Panc1 (cell line): ENCODE measurements around the gene PRAC1. TPM values are rescaled to one million over a fixed set of nuclear protein-coding genes. Genes with fewer than 3 reads are reported as not detected.

Experiments
- ATAC-seq: fragments of 200-7000 bp; cut with Tn5 transposase; 2 replicates; pipeline ENCODE4 v1.9.1; 2020; ENCODE audit warnings: mild to moderate bottlenecking, moderate library complexity
- BruUV-seq: library from RNA; stranded (reverse); fragments of 400-500 nt; replicated peaks from 2 replicates; lab custom pipeline; 2021; lab: Mats Ljungman, UMichigan
- CTCF ChIA-PET: fragments of 300-600 bp; sonication (Branson Sonifier 250); formaldehyde crosslinking; loops from one replicate; lab custom pipeline; 2022; ENCODE audit warnings: antibody characterized with exemption; lab: Charles Lee
- POLR2A ChIA-PET: fragments of 300-600 bp; sonication (Branson Sonifier 250); formaldehyde crosslinking; loops from one replicate; lab custom pipeline; 2022; ENCODE audit warnings: antibody characterized with exemption; lab: Charles Lee
- DNase-seq: peaks from one replicate; pipeline ENCODE4 v3.0.0-alpha.2; 2010; ENCODE audit warnings: low read depth, low spot score
- H3K27ac ChIP-seq: 2 replicates; pipeline ENCODE4 v1.5.1; 2011; ENCODE audit warnings: mild to moderate bottlenecking, low read length, inconsistent platforms
- H3K27me3 ChIP-seq: fragments of 200-500 bp; sonication (Bioruptor generic); 2 replicates; pipeline ENCODE4 v1.6.0; 2014; ENCODE audit warnings: low read length, inconsistent platforms; ENCODE audit not compliant: control insufficient read depth, insufficient read depth
- H3K36me3 ChIP-seq: fragments of 200-500 bp; sonication (Bioruptor generic); 2 replicates; pipeline ENCODE4 v1.5.1; 2014; ENCODE audit warnings: inconsistent platforms, mild to moderate bottlenecking, low read length, moderate library complexity; ENCODE audit not compliant: control insufficient read depth, insufficient read depth
- H3K4me1 ChIP-seq: 2 replicates; pipeline ENCODE4 v1.5.1; 2011; ENCODE audit warnings: inconsistent platforms, mild to moderate bottlenecking, low read length, moderate library complexity; ENCODE audit not compliant: control insufficient read depth, insufficient read depth
- H3K4me3 ChIP-seq, 2 experiments: 2 replicates each; pipeline ENCODE4 v1.5.1; 2011 to 2012; ENCODE audit warnings: low read depth in 2 of 2, low read length in 2 of 2, mild to moderate bottlenecking in 2 of 2, inconsistent platforms in 1 of 2, moderate library complexity in 1 of 2
- H3K9me3 ChIP-seq: fragments of 200-500 bp; sonication (Bioruptor generic); 2 replicates; pipeline ENCODE4 v1.5.1; 2014; ENCODE audit warnings: low read depth, mild to moderate bottlenecking, inconsistent platforms, low read length, moderate library complexity; ENCODE audit not compliant: control insufficient read depth, insufficient read depth
- POLR2AphosphoS5 ChIP-seq: IDR thresholded peaks from 2 replicates; pipeline ENCODE4 v1.6.1; 2012; ENCODE audit warnings: mild to moderate bottlenecking, low read depth, low read length, moderate library complexity
- SIN3A ChIP-seq: IDR thresholded peaks from 2 replicates; pipeline ENCODE4 v1.6.1; 2012; ENCODE audit warnings: low read depth, mild to moderate bottlenecking, low read length, moderate library complexity, borderline replicate concordance; ENCODE audit not compliant: insufficient read depth
- TCF7L2 ChIP-seq: IDR thresholded peaks from 2 replicates; pipeline ENCODE4 v1.6.1; 2011; ENCODE audit warnings: mild to moderate bottlenecking, low read depth, low read length, inconsistent platforms
- in situ Hi-C: cut with HindIII; loops from 2 replicates; pipeline ENCODE4 v1.10.0; 2016; ENCODE audit warnings: low sequenced_read_pairs, low pct_unique_long_range_greater_than_20kb
- intact Hi-C: fragments of 100-400 bp; cut with micrococcal nuclease; formaldehyde crosslinking; loops from one replicate; pipeline ENCODE4 v1.10.0; 2022; ENCODE audit not compliant: unreplicated experiment
- total RNA-seq: library from RNA; stranded (reverse); gene quantifications from one replicate; pipeline ENCODE4 v1.2.1, GENCODE V29; 2021; ENCODE audit not compliant: unreplicated experiment
- TF ChIP-seq, protein P1 (sequence below): fragments of 450-650 bp; IDR thresholded peaks from 2 replicates; pipeline ENCODE4 v1.5.1; 2017; ENCODE audit warnings: mild to moderate bottlenecking
- TF ChIP-seq, protein P2 (sequence below), 2 experiments: IDR thresholded peaks; 2 replicates each; pipeline ENCODE4 v1.6.1; 2011 to 2012; ENCODE audit warnings: low read depth in 2 of 2, control low read depth in 1 of 2, low read length in 1 of 2, mild to moderate bottlenecking in 1 of 2, moderate library complexity in 1 of 2; ENCODE audit not compliant: insufficient read depth in 1 of 2

The PRAC1 gene
- total RNA-seq, 1 experiment from 2014 or later = not detected

DNA sequence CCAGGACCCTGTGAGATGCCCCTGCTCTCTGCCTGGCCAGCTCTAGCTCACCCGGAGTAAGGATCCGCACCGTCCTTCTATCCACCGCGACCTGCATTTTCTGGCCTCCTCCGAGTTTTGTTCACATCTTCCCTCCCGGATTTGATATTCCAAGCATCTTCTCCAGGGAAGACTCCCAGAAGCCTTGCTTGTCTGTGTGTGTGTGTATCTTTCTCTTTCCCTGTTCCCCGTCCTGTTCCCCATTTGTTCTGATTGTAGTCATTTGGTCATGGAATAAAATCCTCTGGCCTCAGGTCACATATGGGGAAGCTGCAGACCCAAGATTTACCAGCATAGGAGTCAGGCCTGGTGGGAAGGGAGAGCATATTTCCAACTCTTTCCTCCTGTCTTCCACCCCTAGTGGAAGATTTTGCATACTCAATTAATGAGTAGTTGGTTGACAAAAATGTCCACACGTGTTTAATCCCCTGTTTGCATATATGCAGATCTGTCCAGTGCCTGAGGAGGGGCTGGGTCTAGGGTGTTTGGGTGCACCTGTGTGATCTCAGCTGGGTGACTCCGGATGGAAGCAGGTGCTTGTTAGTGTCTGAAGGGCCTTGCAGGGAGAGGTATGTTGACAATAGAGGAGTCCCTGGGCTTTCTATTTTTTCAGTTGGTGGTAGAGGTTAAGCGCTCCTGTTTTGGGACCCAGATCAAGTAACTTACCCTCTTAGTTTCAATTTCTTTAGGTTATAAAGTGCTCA lies 1.9 kb downstream of the PRAC1 start:
- POLR2A ChIA-PET = no interaction called here
- H3K27me3 ChIP-seq = no peaks in the 10 kb centered on the region
- no peak overlapping the region for H3K27ac ChIP-seq

DNA sequence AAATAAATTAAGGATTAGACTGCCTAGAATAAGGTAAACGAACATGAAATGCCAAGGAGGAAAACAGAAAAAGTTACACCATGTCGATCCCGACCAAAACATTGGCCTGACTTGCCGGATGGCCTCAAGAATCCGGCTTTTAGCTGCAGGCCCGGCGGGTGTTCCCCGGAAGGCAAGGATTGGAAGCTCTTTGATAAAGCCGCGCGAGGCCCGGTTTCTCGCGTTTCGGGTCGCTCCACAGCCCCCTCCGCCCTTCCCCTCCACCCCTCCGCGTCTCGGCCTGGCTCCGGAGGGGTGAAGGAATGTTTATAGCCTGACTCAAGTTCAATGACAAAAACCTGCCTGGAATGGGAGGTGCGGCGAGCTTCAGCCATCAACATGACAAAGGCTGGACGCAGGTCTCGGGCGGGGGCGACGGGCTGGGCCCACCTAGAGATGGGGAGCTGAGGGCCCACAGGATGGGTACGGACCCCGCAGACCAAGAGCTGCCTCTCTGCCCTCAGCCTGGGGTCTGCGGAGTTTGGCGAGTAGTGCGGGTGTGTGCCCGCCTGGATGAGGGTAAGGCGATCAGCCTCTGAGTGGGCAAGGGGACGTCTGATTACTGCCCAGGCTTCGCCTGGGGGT lies 2.6 kb downstream of the PRAC1 start:
- CTCF ChIA-PET = interaction anchor here (0.6 kb wide), 1 partner anchor 21 kb away, joined by 6 read pairs; no protein-coding TSS in a partner anchor
- H3K27me3 ChIP-seq = no peaks in the 10 kb centered on the region
- no peak overlapping the region for H3K27ac ChIP-seq
- ATAC-seq = no peak
- no TSS peak for BruUV-seq
- in situ Hi-C loops (no loop called here), intact Hi-C loops (loop anchor here (5.0 kb wide), 1 partner anchor 42 kb away; no protein-coding TSS in a partner anchor)
- POLR2A ChIA-PET = interaction anchor here (0.6 kb wide), 1 partner anchor 666 kb away, joined by 4 read pairs; no protein-coding TSS in a partner anchor
- no peaks in the 10 kb centered on the region; the same call in 1 of the 2 replicates for H3K4me1 ChIP-seq
- H3K9me3 ChIP-seq = no peaks in the 10 kb centered on the region
- TF ChIP-seq, protein P1, sequence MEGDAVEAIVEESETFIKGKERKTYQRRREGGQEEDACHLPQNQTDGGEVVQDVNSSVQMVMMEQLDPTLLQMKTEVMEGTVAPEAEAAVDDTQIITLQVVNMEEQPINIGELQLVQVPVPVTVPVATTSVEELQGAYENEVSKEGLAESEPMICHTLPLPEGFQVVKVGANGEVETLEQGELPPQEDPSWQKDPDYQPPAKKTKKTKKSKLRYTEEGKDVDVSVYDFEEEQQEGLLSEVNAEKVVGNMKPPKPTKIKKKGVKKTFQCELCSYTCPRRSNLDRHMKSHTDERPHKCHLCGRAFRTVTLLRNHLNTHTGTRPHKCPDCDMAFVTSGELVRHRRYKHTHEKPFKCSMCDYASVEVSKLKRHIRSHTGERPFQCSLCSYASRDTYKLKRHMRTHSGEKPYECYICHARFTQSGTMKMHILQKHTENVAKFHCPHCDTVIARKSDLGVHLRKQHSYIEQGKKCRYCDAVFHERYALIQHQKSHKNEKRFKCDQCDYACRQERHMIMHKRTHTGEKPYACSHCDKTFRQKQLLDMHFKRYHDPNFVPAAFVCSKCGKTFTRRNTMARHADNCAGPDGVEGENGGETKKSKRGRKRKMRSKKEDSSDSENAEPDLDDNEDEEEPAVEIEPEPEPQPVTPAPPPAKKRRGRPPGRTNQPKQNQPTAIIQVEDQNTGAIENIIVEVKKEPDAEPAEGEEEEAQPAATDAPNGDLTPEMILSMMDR = no peak
- TF ChIP-seq, protein P2, sequence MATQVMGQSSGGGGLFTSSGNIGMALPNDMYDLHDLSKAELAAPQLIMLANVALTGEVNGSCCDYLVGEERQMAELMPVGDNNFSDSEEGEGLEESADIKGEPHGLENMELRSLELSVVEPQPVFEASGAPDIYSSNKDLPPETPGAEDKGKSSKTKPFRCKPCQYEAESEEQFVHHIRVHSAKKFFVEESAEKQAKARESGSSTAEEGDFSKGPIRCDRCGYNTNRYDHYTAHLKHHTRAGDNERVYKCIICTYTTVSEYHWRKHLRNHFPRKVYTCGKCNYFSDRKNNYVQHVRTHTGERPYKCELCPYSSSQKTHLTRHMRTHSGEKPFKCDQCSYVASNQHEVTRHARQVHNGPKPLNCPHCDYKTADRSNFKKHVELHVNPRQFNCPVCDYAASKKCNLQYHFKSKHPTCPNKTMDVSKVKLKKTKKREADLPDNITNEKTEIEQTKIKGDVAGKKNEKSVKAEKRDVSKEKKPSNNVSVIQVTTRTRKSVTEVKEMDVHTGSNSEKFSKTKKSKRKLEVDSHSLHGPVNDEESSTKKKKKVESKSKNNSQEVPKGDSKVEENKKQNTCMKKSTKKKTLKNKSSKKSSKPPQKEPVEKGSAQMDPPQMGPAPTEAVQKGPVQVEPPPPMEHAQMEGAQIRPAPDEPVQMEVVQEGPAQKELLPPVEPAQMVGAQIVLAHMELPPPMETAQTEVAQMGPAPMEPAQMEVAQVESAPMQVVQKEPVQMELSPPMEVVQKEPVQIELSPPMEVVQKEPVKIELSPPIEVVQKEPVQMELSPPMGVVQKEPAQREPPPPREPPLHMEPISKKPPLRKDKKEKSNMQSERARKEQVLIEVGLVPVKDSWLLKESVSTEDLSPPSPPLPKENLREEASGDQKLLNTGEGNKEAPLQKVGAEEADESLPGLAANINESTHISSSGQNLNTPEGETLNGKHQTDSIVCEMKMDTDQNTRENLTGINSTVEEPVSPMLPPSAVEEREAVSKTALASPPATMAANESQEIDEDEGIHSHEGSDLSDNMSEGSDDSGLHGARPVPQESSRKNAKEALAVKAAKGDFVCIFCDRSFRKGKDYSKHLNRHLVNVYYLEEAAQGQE (IDR thresholded peaks at IDR 0.05; ENCODE audit: insufficient read depth in 1 of 2, low read depth in 2 of 2, low read length in 1 of 2) = no peak
- TF ChIP-seq POLR2AphosphoS5 (no peak), SIN3A (no peak), TCF7L2 (no peak)
- H3K36me3 ChIP-seq = no peaks in the 10 kb centered on the region
- H3K4me3 ChIP-seq = no peak overlapping the region
- DNase-seq = no peak

More for the DNA sequence above, 1.9 kb downstream of the PRAC1 start:
- in situ Hi-C loops (no loop called here), intact Hi-C loops (loop anchor here (5.0 kb wide), 1 partner anchor 43 kb away; no protein-coding TSS in a partner anchor)
- BruUV-seq = no TSS peak
- H3K9me3 ChIP-seq = no peaks in the 10 kb centered on the region
- CTCF ChIA-PET = no interaction called here
- H3K4me1 ChIP-seq = no peaks in the 10 kb centered on the region; the same call in 1 of the 2 replicates
- no peak for DNase-seq
- TF ChIP-seq, protein P2 (IDR thresholded peaks at IDR 0.05; ENCODE audit: insufficient read depth in 1 of 2, low read depth in 2 of 2, low read length in 1 of 2) = no peak
- TF ChIP-seq POLR2AphosphoS5 (no peak), TCF7L2 (no peak), SIN3A (no peak)
- TF ChIP-seq, protein P1 = no peak
- H3K4me3 ChIP-seq = no peak overlapping the region
- ATAC-seq = no peak
- H3K36me3 ChIP-seq = no peaks in the 10 kb centered on the region
